Mammary microvascular endothelial cell (primary cell): ENCODE data around the gene CYB5RL. TPM values are rescaled to one million over a fixed set of nuclear protein-coding genes. Genes with fewer than 3 reads are reported as not detected.

Experiments
- total RNA-seq: library from RNA; depleted of rRNA; stranded (reverse); fragments of >200 nt; gene quantifications from 2 replicates; pipeline ENCODE4 v1.2.3, GENCODE V29; 2015

CYB5RL gene, protein sequence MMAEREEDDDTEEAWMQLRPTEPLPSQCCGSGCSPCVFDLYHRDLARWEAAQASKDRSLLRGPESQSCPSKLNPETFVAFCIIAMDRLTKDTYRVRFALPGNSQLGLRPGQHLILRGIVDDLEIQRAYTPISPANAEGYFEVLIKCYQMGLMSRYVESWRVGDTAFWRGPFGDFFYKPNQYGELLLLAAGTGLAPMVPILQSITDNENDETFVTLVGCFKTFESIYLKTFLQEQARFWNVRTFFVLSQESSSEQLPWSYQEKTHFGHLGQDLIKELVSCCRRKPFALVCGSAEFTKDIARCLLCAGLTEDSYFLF
- total RNA-seq = 3.4 and 5.4 TPM in 2 replicates

GRCh38 chr1:54199765-54200518 is at the start of gene CYB5RL, which contains the start of gene MRPL37:
Gene CYB5RL, minus strand, starts transcription at chr1:54200030. Its CDS starts 4,414 bp downstream, at chr1:54195616.
Gene MRPL37, plus strand, starts transcription at chr1:54200167. Its CDS starts 77 bp downstream, at chr1:54200244.

GRCh38 chr1:54152696-54153095 is 47.1 kb downstream of the CYB5RL start, which contains the start of gene CDCP2:
Gene CDCP2, minus strand, starts transcription at chr1:54153000. Its CDS starts 78 bp downstream, at chr1:54152922.

Other genes with a start within 250 kb of the CYB5RL start
- gene LDLRAD1, start 181.8 kb downstream of the CYB5RL start, total RNA-seq = not detected in 2 replicates
- gene TMEM59, start 146.8 kb downstream of the CYB5RL start, total RNA-seq = 170 and 194 TPM in 2 replicates
- gene TCEANC2, start 146.4 kb downstream of the CYB5RL start, total RNA-seq = 2.3 and 3.1 TPM in 2 replicates
- gene CDCP2, start 47.0 kb downstream of the CYB5RL start, total RNA-seq = not detected in 2 replicates
- gene MRPL37, start 137 bp upstream of the CYB5RL start, total RNA-seq = 155 and 158 TPM in 2 replicates
- gene SSBP3, start 206.4 kb upstream of the CYB5RL start, total RNA-seq = 15.6 and 25.1 TPM in 2 replicates